Aorta (tissue), 5 donors: ENCODE measurements around the gene TCTN3. TPM values are rescaled to one million over a fixed set of nuclear protein-coding genes. Genes with fewer than 3 reads are reported as not detected.

Experiments
- ATAC-seq: fragments of 200-7000 bp; cut with Tn5 transposase; one replicate; pipeline ENCODE4 v1.9.1; 2022; ENCODE audit warnings: moderate library complexity; ENCODE audit not compliant: low FRiP score
- DNase-seq, 2 donors: peaks; one replicate each; pipeline ENCODE4 v3.0.0-alpha.2; 2020
- H3K27ac ChIP-seq, 2 donors: one replicate each; pipeline ENCODE4 v1.5.1; 2013; ENCODE audit warnings: low read length in 2 of 2, mild to moderate bottlenecking in 2 of 2, moderate library complexity in 2 of 2, control low read depth in 1 of 2, inconsistent platforms in 1 of 2, low read depth in 1 of 2
- H3K27me3 ChIP-seq, 2 donors: one replicate each; pipeline ENCODE4 v1.6.1; 2013; ENCODE audit warnings: control low read depth in 1 of 2, low read length in 1 of 2, mild to moderate bottlenecking in 1 of 2, moderate library complexity in 1 of 2; ENCODE audit not compliant: insufficient read depth in 2 of 2, control insufficient read depth in 1 of 2
- H3K36me3 ChIP-seq, 2 donors: one replicate each; pipeline ENCODE4 v1.6.1; 2013; ENCODE audit warnings: control low read depth in 1 of 2, low read length in 1 of 2, mild to moderate bottlenecking in 1 of 2; ENCODE audit not compliant: insufficient read depth in 2 of 2, control insufficient read depth in 1 of 2
- H3K4me1 ChIP-seq, 2 donors: one replicate each; pipeline ENCODE4 v1.6.1; 2013; ENCODE audit warnings: low read length in 2 of 2, control low read depth in 1 of 2, mild to moderate bottlenecking in 1 of 2, moderate library complexity in 1 of 2; ENCODE audit not compliant: insufficient read depth in 2 of 2, control insufficient read depth in 1 of 2
- H3K4me3 ChIP-seq, 2 donors: one replicate each; pipeline ENCODE4 v1.5.1; 2013; ENCODE audit warnings: low read length in 2 of 2, control low read depth in 1 of 2, mild to moderate bottlenecking in 1 of 2
- H3K9me3 ChIP-seq: one replicate; pipeline ENCODE4 v1.6.1; 2013; ENCODE audit warnings: mild to moderate bottlenecking, low read length; ENCODE audit not compliant: control insufficient read depth
- WGBS, 2 donors: extraction: QIAGEN DNeasy Blood & Tissue Kit; methylation state at CpG; one replicate each; pipeline ENCODE4 v1.1.7; 2013; 5-methylcytosine and 5-hydroxymethylcytosine counted together
- intact Hi-C, 2 donors: fragments of 100-400 bp; cut with DNase I; formaldehyde crosslinking; loops; one replicate each; pipeline versions ENCODE4 v1.14.2 to v1.15.0; 2022
- polyA plus RNA-seq, 2 donors: library from polyadenylated mRNA; stranded (reverse); fragments of 200-250 nt; gene quantifications; one replicate each; pipeline ENCODE4 v1.2.3, GENCODE V29; 2013
- total RNA-seq, 2 donors: library from RNA; stranded (reverse); fragmentation: NEBNext Ultra II Directional; extraction: Animal tissue kit (Norgen Biotek cat#: 25700); gene quantifications; one replicate each; pipeline ENCODE4 v1.2.1, GENCODE V29; 2021
- donor health status: healthy with polysubstance abuse.
- donor health status: Bipolar disorder and iron deficiency.
- donor health status: DM: no; HTN: no; CAD: no.
- donor health status: DM: no; HTN: no; CAD: no.
- donor health status: DM: yes; HTN: yes; CAD: no.

TCTN3 gene
- total and polyA plus RNA-seq, 4 donors, result 8.4 to 23.7 (median 21.0) TPM

- Histone ChIP-seq H3K27me3 (no peaks in the 10 kb centered on the region), H3K27ac (no peak overlapping the region), H3K9me3 (no peaks in the 10 kb centered on the region), H3K4me3 (no peak overlapping the region), H3K4me1 (no peaks in the 10 kb centered on the region), H3K36me3 (peaks cover 0 to 9% of the 10 kb centered on the region in 2 donors)
- intact Hi-C loops, result no loop called here
- DNase-seq (no peak), ATAC-seq (no peak)
- 98 to 100% methylated on average over 1 of the region's 1 CpG for WGBS, 2 donors
Observed at GRCh38 chr10:95651346-95652060, 42.2 kb downstream of the TCTN3 start.

GRCh38 chr10:95650232-95650631 lies 43.5 kb downstream of the TCTN3 start:
- Histone ChIP-seq H3K27ac (no peak overlapping the region), H3K9me3 (no peaks in the 10 kb centered on the region), H3K36me3 (peaks cover 0 to 9% of the 10 kb centered on the region in 2 donors), H3K4me1 (no peaks in the 10 kb centered on the region), H3K4me3 (no peak overlapping the region), H3K27me3 (no peaks in the 10 kb centered on the region)
- DNase-seq (no peak), ATAC-seq (no peak)
- intact Hi-C loops, result no loop called here
- 55 to 66% methylated on average over 2 of the region's 2 CpGs for WGBS, 2 donors

- Histone ChIP-seq H3K27ac (no peak overlapping the region), H3K9me3 (no peaks in the 10 kb centered on the region), H3K4me1 (no peaks in the 10 kb centered on the region), H3K4me3 (no peak overlapping the region), H3K27me3 (no peaks in the 10 kb centered on the region), H3K36me3 (peaks cover 2 to 9% of the 10 kb centered on the region in 2 donors)
- intact Hi-C loops, result no loop called here
- WGBS, 2 donors, result 73 to 88% methylated on average over 1 of the region's 1 CpG
- ATAC-seq (no peak), DNase-seq (no peak)
Observed at GRCh38 chr10:95648138-95648537, 45.6 kb downstream of the TCTN3 start.

DNA sequence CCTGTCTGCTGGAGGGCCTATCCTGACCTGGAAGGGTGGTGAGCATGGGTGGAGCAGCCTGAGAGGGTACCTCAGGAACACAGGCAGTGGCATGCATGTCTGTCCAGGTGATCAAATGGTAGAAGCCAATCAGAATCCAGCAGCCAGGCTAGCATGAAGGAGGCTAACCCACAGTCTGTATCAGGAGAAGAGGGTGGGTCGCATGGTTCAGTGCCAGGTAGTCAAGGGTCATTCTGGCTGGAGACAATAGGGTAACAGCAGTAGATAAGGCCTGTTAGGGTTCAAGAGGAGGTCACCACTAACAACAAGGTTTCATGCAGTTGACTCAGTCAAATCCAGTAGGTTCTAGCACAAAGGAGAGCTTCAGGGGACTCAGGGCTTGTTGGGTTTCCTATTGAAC lies 47.6 kb downstream of the TCTN3 start:
- ATAC-seq (no peak), DNase-seq (no peak)
- Histone ChIP-seq H3K27me3 (no peaks in the 10 kb centered on the region), H3K27ac (no peak overlapping the region), H3K9me3 (no peaks in the 10 kb centered on the region), H3K4me1 (no peaks in the 10 kb centered on the region), H3K4me3 (no peak overlapping the region), H3K36me3 (peaks cover 2 to 9% of the 10 kb centered on the region in 2 donors)
- WGBS, 2 donors, result 90 to 100% methylated on average over 1 of the region's 1 CpG
- intact Hi-C loops, result no loop called here

DNA sequence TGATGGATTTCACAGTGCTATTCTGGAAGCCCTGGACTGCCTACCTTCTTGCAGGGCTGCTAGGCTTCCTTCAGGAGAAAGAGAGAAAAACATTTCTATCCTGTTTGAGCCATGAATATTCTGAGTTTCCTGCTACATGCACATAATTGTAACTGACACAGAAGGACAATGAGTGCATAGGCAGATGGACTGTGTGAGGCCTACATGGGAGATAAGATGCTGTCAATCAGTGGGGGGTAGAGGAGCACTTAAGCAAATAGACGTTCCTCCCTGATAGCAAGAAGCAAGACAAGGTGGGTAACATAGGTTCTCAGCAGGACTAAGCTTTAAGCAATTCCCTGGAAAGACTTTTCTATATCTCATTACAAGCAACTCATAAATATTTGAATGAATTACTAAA lies 48.8 kb downstream of the TCTN3 start:
- DNase-seq (no peak), ATAC-seq (no peak)
- Histone ChIP-seq H3K36me3 (peaks cover 4 to 9% of the 10 kb centered on the region in 2 donors), H3K27me3 (no peaks in the 10 kb centered on the region), H3K4me3 (no peak overlapping the region), H3K27ac (no peak overlapping the region), H3K9me3 (no peaks in the 10 kb centered on the region), H3K4me1 (no peaks in the 10 kb centered on the region)
- intact Hi-C loops, result no loop called here
- 42 to 65% methylated on average over 1 of the region's 1 CpG for WGBS, 2 donors

GRCh38 chr10:95640891-95641315 lies 52.8 kb downstream of the TCTN3 start:
- 98 to 100% methylated on average over 1 of the region's 1 CpG for WGBS, 2 donors
- Histone ChIP-seq H3K4me3 (no peak overlapping the region), H3K4me1 (no peaks in the 10 kb centered on the region), H3K27me3 (no peaks in the 10 kb centered on the region), H3K36me3 (peaks cover 0 to 8% of the 10 kb centered on the region in 2 donors), H3K9me3 (no peaks in the 10 kb centered on the region), H3K27ac (no peak overlapping the region)
- ATAC-seq (no peak), DNase-seq (no peak)
- intact Hi-C loops, result no loop called here

DNA sequence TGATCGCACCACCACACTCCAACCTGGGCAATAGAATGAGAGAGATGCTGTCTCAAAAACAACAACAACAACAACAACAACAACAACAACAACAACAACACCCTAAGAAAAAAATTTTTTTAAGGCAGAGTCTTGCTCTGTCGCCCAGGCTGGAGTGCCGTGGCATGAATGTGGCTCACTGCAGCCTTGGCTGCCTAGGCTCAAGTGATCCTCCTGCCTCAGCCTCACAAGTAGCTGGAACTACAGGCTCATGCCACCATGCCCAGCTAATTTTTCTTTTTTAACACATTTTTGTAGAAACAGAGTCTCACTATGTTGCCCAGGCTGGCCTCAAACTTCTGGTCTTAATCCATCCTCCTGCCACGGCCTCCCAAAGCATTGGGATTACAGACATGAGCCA lies 55.8 kb downstream of the TCTN3 start:
- H3K27ac ChIP-seq, result no peak overlapping the region
- WGBS, 2 donors, result 96 to 99% methylated on average over 4 of the region's 4 CpGs
- H3K27me3 ChIP-seq, result no peaks in the 10 kb centered on the region
- peaks cover 6 to 10% of the 10 kb centered on the region in 2 donors for H3K36me3 ChIP-seq
- intact Hi-C loops, result no loop called here
- no peak overlapping the region for H3K4me3 ChIP-seq
- no peak for DNase-seq
- no peaks in the 10 kb centered on the region for H3K9me3 ChIP-seq
- no peak for ATAC-seq
- H3K4me1 ChIP-seq, result no peaks in the 10 kb centered on the region

- Histone ChIP-seq H3K9me3 (no peaks in the 10 kb centered on the region), H3K36me3 (peaks cover 7 to 10% of the 10 kb centered on the region in 2 donors), H3K27me3 (no peaks in the 10 kb centered on the region), H3K4me3 (no peak overlapping the region), H3K4me1 (no peaks in the 10 kb centered on the region), H3K27ac (no peak overlapping the region)
- no peak for DNase-seq
- 92 to 93% methylated on average over 10 of the region's 10 CpGs for WGBS, 2 donors
- ATAC-seq, result no peak
- intact Hi-C loops, result no loop called here
Observed at GRCh38 chr10:95637140-95637539, 56.6 kb downstream of the TCTN3 start.

DNA sequence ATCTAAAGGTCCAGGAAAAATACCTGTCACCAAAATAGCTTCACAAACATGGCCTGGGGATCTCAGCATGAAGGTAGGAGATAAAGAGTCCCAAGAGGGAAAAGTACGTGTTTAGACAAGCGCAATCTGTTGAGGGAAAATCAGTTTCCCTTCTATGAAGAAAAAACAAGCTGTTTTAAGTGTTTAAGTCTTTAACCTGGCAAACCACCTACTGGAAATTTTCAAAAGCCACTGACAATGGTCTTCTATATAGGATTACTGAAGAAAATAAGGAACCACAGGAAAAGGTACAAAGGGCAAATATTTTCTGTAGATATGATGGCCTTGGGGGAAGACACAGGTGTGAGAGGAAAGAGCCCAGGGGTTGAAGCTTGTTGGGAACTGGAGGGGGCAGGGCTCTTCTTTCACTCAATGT lies 58.4 kb downstream of the TCTN3 start:
- no peaks in the 10 kb centered on the region for H3K4me1 ChIP-seq
- 68 to 76% methylated on average over 2 of the region's 2 CpGs for WGBS, 2 donors
- peaks cover 7 to 8% of the 10 kb centered on the region in 2 donors for H3K36me3 ChIP-seq
- no peak overlapping the region for H3K4me3 ChIP-seq
- no peaks in the 10 kb centered on the region for H3K9me3 ChIP-seq
- no peaks in the 10 kb centered on the region for H3K27me3 ChIP-seq
- ATAC-seq (no peak), DNase-seq (no peak)
- intact Hi-C loops, result no loop called here
- no peak overlapping the region for H3K27ac ChIP-seq
